ENCODE data around the gene EFHC2.

EFHC2 gene

DNA sequence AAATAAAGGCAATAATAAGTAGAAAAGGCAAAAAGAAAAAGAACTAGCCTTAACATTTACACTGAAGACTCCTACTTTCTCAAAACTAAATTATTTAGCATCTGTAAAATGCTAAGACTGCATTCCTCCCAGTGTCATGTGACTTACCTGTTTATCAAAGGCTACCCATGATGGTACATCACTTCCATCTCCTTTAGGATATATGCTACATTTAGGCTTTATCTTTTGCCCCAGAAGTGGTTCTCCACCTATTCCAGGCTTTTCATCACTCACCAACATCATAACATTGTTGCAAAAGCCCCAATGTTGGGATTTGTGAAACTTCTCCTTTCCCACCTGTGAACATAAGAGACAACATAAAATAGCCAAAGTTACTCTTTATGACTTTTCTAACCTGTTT is 31.1 kb downstream of the EFHC2 start:
- no peaks in the 10 kb centered on the region for H3K27me3 ChIP-seq (replicated peaks; ENCODE audit: control insufficient read depth, insufficient read depth, low read length)
- TF ChIP-seq, protein P1, sequence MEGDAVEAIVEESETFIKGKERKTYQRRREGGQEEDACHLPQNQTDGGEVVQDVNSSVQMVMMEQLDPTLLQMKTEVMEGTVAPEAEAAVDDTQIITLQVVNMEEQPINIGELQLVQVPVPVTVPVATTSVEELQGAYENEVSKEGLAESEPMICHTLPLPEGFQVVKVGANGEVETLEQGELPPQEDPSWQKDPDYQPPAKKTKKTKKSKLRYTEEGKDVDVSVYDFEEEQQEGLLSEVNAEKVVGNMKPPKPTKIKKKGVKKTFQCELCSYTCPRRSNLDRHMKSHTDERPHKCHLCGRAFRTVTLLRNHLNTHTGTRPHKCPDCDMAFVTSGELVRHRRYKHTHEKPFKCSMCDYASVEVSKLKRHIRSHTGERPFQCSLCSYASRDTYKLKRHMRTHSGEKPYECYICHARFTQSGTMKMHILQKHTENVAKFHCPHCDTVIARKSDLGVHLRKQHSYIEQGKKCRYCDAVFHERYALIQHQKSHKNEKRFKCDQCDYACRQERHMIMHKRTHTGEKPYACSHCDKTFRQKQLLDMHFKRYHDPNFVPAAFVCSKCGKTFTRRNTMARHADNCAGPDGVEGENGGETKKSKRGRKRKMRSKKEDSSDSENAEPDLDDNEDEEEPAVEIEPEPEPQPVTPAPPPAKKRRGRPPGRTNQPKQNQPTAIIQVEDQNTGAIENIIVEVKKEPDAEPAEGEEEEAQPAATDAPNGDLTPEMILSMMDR (IDR thresholded peaks at IDR 0.05; ENCODE audit: insufficient read depth, low read length, poor library complexity, severe bottlenecking) = no peak
- H3K36me3 ChIP-seq (ENCODE audit: control insufficient read depth, insufficient read depth, low read length) = no peaks in the 10 kb centered on the region
- no peak overlapping the region for H3K4me3 ChIP-seq (replicated peaks; ENCODE audit: low read depth, low read length)
- DNase-seq (ENCODE audit: extremely low read depth, insufficient read length) = no peak

- Histone ChIP-seq H3K4me3 (replicated peaks; ENCODE audit: low read depth, low read length) (no peak overlapping the region), H3K27me3 (replicated peaks; ENCODE audit: control insufficient read depth, insufficient read depth, low read length) (no peaks in the 10 kb centered on the region), H3K36me3 (ENCODE audit: control insufficient read depth, insufficient read depth, low read length) (no peaks in the 10 kb centered on the region)
- no peak for DNase-seq (ENCODE audit: extremely low read depth, insufficient read length)
- TF ChIP-seq, protein P1 (IDR thresholded peaks at IDR 0.05; ENCODE audit: insufficient read depth, low read length, poor library complexity, severe bottlenecking) = no peak
Observed at GRCh38 chrX:44310227-44310626, 33.2 kb downstream of the EFHC2 start.

GRCh38 chrX:44308869-44309268 is 34.6 kb downstream of the EFHC2 start:
- TF ChIP-seq, protein P1 (IDR thresholded peaks at IDR 0.05; ENCODE audit: insufficient read depth, low read length, poor library complexity, severe bottlenecking) = no peak
- no peak for DNase-seq (ENCODE audit: extremely low read depth, insufficient read length)
- Histone ChIP-seq H3K27me3 (replicated peaks; ENCODE audit: control insufficient read depth, insufficient read depth, low read length) (no peaks in the 10 kb centered on the region), H3K36me3 (ENCODE audit: control insufficient read depth, insufficient read depth, low read length) (no peaks in the 10 kb centered on the region), H3K4me3 (replicated peaks; ENCODE audit: low read depth, low read length) (no peak overlapping the region)

DNA sequence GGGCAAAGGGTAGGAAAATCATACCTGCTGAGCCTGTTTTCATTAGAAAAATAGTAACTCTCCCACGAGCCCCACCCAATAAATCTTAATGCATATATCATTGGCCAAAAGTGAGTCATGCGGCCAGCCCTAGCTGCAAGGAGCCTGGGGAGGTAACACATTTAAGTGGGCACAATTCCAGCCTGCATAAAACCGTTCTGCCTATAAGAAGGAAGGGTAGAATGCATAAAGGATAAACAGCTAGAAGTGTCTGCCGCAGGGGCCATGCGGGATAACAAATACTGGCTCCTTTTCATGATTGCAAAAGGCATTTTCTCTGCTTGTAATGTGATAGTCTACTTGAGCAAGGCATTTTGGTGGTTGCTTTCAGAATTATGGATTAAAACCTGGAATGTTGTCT is 37.1 kb downstream of the EFHC2 start:
- TF ChIP-seq, protein P1 (IDR thresholded peaks at IDR 0.05; ENCODE audit: insufficient read depth, low read length, poor library complexity, severe bottlenecking) = no peak
- no peaks in the 10 kb centered on the region for H3K36me3 ChIP-seq (ENCODE audit: control insufficient read depth, insufficient read depth, low read length)
- no peak for DNase-seq (ENCODE audit: extremely low read depth, insufficient read length)
- no peaks in the 10 kb centered on the region for H3K27me3 ChIP-seq (replicated peaks; ENCODE audit: control insufficient read depth, insufficient read depth, low read length)
- H3K4me3 ChIP-seq (replicated peaks; ENCODE audit: low read depth, low read length) = no peak overlapping the region

- TF ChIP-seq, protein P1 (IDR thresholded peaks at IDR 0.05; ENCODE audit: insufficient read depth, low read length, poor library complexity, severe bottlenecking) = no peak
- no peaks in the 10 kb centered on the region for H3K36me3 ChIP-seq (ENCODE audit: control insufficient read depth, insufficient read depth, low read length)
- no peak for DNase-seq (ENCODE audit: extremely low read depth, insufficient read length)
- no peaks in the 10 kb centered on the region for H3K27me3 ChIP-seq (replicated peaks; ENCODE audit: control insufficient read depth, insufficient read depth, low read length)
- H3K4me3 ChIP-seq (replicated peaks; ENCODE audit: low read depth, low read length) = no peak overlapping the region
Observed at GRCh38 chrX:44305921-44306320, 37.6 kb downstream of the EFHC2 start.

DNA sequence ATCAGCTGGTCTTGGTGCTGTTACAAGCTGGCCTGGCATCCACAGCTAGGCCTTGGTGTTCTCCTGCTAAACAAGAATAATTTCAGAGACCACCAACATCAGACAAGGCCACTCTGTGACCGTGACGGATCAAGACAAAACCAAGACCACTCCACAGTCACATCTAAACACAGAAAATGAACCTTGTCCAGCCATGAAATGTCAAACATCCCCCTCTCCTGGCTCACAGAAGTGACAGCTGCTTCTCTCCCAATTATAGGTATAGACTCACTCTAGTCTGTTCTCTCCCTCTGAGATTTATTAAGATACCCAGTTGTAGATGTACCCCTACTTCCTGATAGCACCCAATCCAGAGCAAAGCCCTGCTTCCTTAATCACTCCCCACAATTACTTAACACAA is 40.4 kb downstream of the EFHC2 start:
- DNase-seq (ENCODE audit: extremely low read depth, insufficient read length) = no peak
- Histone ChIP-seq H3K27me3 (replicated peaks; ENCODE audit: control insufficient read depth, insufficient read depth, low read length) (no peaks in the 10 kb centered on the region), H3K4me3 (replicated peaks; ENCODE audit: low read depth, low read length) (no peak overlapping the region)

More for the DNA sequence above, 40.4 kb downstream of the EFHC2 start:
- TF ChIP-seq, protein P1 (IDR thresholded peaks at IDR 0.05; ENCODE audit: insufficient read depth, low read length, poor library complexity, severe bottlenecking) = no peak
- no peaks in the 10 kb centered on the region for H3K36me3 ChIP-seq (ENCODE audit: control insufficient read depth, insufficient read depth, low read length)
